H9 (cell line): ENCODE measurements around the gene SIGLEC10. TPM values are rescaled to one million over a fixed set of nuclear protein-coding genes. Genes with fewer than 3 reads are reported as not detected.

Experiments
- DNase-seq: peaks from one replicate; pipeline ENCODE4 v3.0.0-alpha.2; 2017
- H2AFZ ChIP-seq: one replicate; pipeline ENCODE4 v1.6.1; 2013; ENCODE audit warnings: mild to moderate bottlenecking, low read length, control low read depth, moderate library complexity
- H2AK5ac ChIP-seq: 2 replicates; pipeline ENCODE4 v1.6.1; 2013; ENCODE audit warnings: low read length, control low read depth, mixed read lengths; ENCODE audit not compliant: insufficient read length
- H2BK120ac ChIP-seq: one replicate; pipeline ENCODE4 v1.6.1; 2013; ENCODE audit warnings: low read depth, mild to moderate bottlenecking, low read length, control low read depth, inconsistent platforms; ENCODE audit not compliant: poor library complexity, severe bottlenecking
- H2BK12ac ChIP-seq: 2 replicates; pipeline ENCODE4 v1.6.1; 2013; ENCODE audit warnings: low read length, control low read depth, mixed read lengths, low read depth; ENCODE audit not compliant: insufficient read length
- H2BK15ac ChIP-seq: 2 replicates; pipeline ENCODE4 v1.6.1; 2013; ENCODE audit warnings: low read depth, low read length, control low read depth
- H2BK20ac ChIP-seq: one replicate; pipeline ENCODE4 v1.6.1; 2013; ENCODE audit warnings: low read depth, mild to moderate bottlenecking, low read length, control low read depth, inconsistent platforms; ENCODE audit not compliant: poor library complexity, severe bottlenecking
- H2BK5ac ChIP-seq: 2 replicates; pipeline ENCODE4 v1.6.1; 2013; ENCODE audit warnings: low read length, control low read depth, mixed read lengths; ENCODE audit not compliant: insufficient read length
- H3K14ac ChIP-seq: 2 replicates; pipeline ENCODE4 v1.6.1; 2013; ENCODE audit warnings: low read length, control low read depth; ENCODE audit not compliant: insufficient read depth
- H3K18ac ChIP-seq: 2 replicates; pipeline ENCODE4 v1.6.1; 2013; ENCODE audit warnings: low read depth, mild to moderate bottlenecking, mixed read lengths, low read length, control low read depth; ENCODE audit not compliant: insufficient read length
- H3K23ac ChIP-seq: 2 replicates; pipeline ENCODE4 v1.6.1; 2013; ENCODE audit warnings: low read length, control low read depth, mixed read lengths, low read depth; ENCODE audit not compliant: insufficient read length
- H3K23me2 ChIP-seq: 2 replicates; pipeline ENCODE4 v1.6.1; 2013; ENCODE audit warnings: low read depth, mild to moderate bottlenecking, mixed read lengths, low read length, control low read depth; ENCODE audit not compliant: insufficient read length, poor library complexity, severe bottlenecking
- H3K27ac ChIP-seq: 2 replicates; pipeline ENCODE4 v1.5.1; 2013; ENCODE audit warnings: low read length, control low read depth, mixed read lengths, low read depth; ENCODE audit not compliant: insufficient read length
- H3K27me3 ChIP-seq: 2 replicates; pipeline ENCODE4 v1.6.1; 2013; ENCODE audit warnings: low read length, control low read depth, inconsistent platforms; ENCODE audit not compliant: insufficient read depth
- H3K4ac ChIP-seq: 2 replicates; pipeline ENCODE4 v1.6.1; 2013; ENCODE audit warnings: low read depth, mild to moderate bottlenecking, control low read depth, inconsistent platforms, low read length, moderate library complexity
- H3K4me1 ChIP-seq: 2 replicates; pipeline ENCODE4 v1.6.1; 2013; ENCODE audit warnings: low read length, control low read depth, inconsistent platforms; ENCODE audit not compliant: insufficient read depth
- H3K4me2 ChIP-seq: 2 replicates; pipeline ENCODE4 v1.6.1; 2013; ENCODE audit warnings: low read length, control low read depth, mixed read lengths; ENCODE audit not compliant: insufficient read length, insufficient read depth
- H3K56ac ChIP-seq: 2 replicates; pipeline ENCODE4 v1.6.1; 2013; ENCODE audit warnings: low read depth, mild to moderate bottlenecking, mixed read lengths, low read length, control low read depth; ENCODE audit not compliant: insufficient read length
- H3K79me1 ChIP-seq: 2 replicates; pipeline ENCODE4 v1.6.1; 2013; ENCODE audit warnings: low read depth, mild to moderate bottlenecking, moderate library complexity, low read length, control low read depth, inconsistent platforms; ENCODE audit not compliant: insufficient read depth, poor library complexity, severe bottlenecking
- H3K79me2 ChIP-seq: 2 replicates; pipeline ENCODE4 v1.6.1; 2013; ENCODE audit warnings: low read length, control low read depth, inconsistent platforms; ENCODE audit not compliant: insufficient read depth
- H3K9ac ChIP-seq: 2 replicates; pipeline ENCODE4 v1.6.1; 2013; ENCODE audit warnings: low read length, control low read depth, mixed read lengths; ENCODE audit not compliant: insufficient read length; ENCODE audit errors: extremely low read depth
- H3K9me3 ChIP-seq: one replicate; pipeline ENCODE4 v1.6.1; 2013; ENCODE audit warnings: low read depth, low read length, inconsistent platforms; ENCODE audit not compliant: control insufficient read depth
- H3T11ph ChIP-seq: one replicate; pipeline ENCODE4 v1.6.1; 2013; ENCODE audit warnings: mild to moderate bottlenecking, low read length, control low read depth, inconsistent platforms
- H4K20me1 ChIP-seq: one replicate; pipeline ENCODE4 v1.6.1; 2013; ENCODE audit not compliant: control insufficient read depth, insufficient read length, insufficient read depth
- H4K5ac ChIP-seq: 2 replicates; pipeline ENCODE4 v1.6.1; 2013; ENCODE audit warnings: low read depth, mild to moderate bottlenecking, mixed read lengths, low read length, control low read depth; ENCODE audit not compliant: insufficient read length
- H4K8ac ChIP-seq: replicated peaks from 2 replicates; pipeline ENCODE4 v1.6.1; 2013; ENCODE audit warnings: low read length, control low read depth, mixed read lengths, low read depth; ENCODE audit not compliant: insufficient read length
- H4K91ac ChIP-seq: 2 replicates; pipeline ENCODE4 v1.6.1; 2013; ENCODE audit warnings: low read depth, mild to moderate bottlenecking, moderate library complexity, mixed read lengths, low read length, control low read depth; ENCODE audit not compliant: insufficient read length
- H3K27ac Mint-ChIP-seq, 3 experiments: 2 replicates in 2 of 3; 3 replicates in 1 of 3; pipeline ENCODE4 v1.8.0; 2020 to 2021; ENCODE audit warnings: mixed read lengths in 3 of 3, mild to moderate bottlenecking in 1 of 3, moderate library complexity in 1 of 3
- H3K27me3 Mint-ChIP-seq: 2 replicates; pipeline ENCODE4 v1.8.0; 2021; ENCODE audit warnings: low read depth, mild to moderate bottlenecking, moderate library complexity, mixed read lengths
- H3K36me3 Mint-ChIP-seq, 3 experiments: 2 replicates in 2 of 3; 3 replicates in 1 of 3; pipeline ENCODE4 v1.8.0; 2020 to 2021; ENCODE audit warnings: low read depth in 3 of 3, mixed read lengths in 3 of 3; ENCODE audit not compliant: insufficient read depth in 1 of 3
- H3K4me1 Mint-ChIP-seq, 2 experiments: 2 replicates each; pipeline ENCODE4 v1.8.0; 2020; ENCODE audit warnings: mixed read lengths in 2 of 2
- H3K4me3 Mint-ChIP-seq, 2 experiments: 2 replicates in 1 of 2; 3 replicates in 1 of 2; pipeline ENCODE4 v1.8.0; 2020 to 2021; ENCODE audit warnings: mild to moderate bottlenecking in 2 of 2, mixed read lengths in 2 of 2, moderate library complexity in 1 of 2
- H3K9me3 Mint-ChIP-seq, 2 experiments: 2 replicates in 1 of 2; 3 replicates in 1 of 2; pipeline ENCODE4 v1.8.0; 2020; ENCODE audit warnings: mild to moderate bottlenecking in 2 of 2, mixed read lengths in 2 of 2, moderate library complexity in 1 of 2
- WGBS: extraction: QIAGEN DNeasy Blood & Tissue Kit; methylation state at CpG from one replicate; pipeline ENCODE4 v1.1.7; 2013; ENCODE audit warnings: missing lambda C conversion rate, low lambda C conversion rate, mixed read lengths; ENCODE audit not compliant: insufficient read length; ENCODE audit errors: extremely low coverage; 5-methylcytosine and 5-hydroxymethylcytosine counted together
- total RNA-seq: library from RNA; stranded (reverse); gene quantifications from 2 replicates; pipeline ENCODE4 v1.2.1, GENCODE V29; 2021
- TF ChIP-seq, protein P1 (sequence below): fragments of 200-600 bp; sonication (generic); conservative IDR thresholded peaks from 3 replicates; pipeline ENCODE4 v1.8.0; 2021; ENCODE audit warnings: antibody characterized with exemption, mild to moderate bottlenecking

SIGLEC10 gene
- total RNA-seq, 1 experiment from 2014 or later: not detected

DNA sequence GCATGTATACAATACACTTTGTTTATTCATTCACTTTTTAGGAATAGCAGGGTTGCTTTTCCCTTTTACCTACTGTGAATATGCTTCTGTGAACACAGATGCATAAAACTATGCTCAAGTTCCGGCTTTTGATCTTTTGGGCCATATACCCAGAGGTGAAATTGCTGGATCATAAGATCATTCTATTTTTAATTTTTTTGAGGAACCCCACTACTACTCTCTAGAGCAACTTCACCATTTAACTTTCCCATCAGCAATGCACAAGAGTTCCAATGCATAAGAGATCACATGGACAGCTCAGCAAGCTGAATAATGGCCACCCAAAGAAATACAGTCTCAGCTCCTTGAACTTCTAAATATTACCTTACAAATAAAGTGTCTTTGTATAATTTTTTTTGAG, 17.0 kb upstream of the SIGLEC10 start:
- Histone ChIP-seq H2BK12ac (no peak overlapping the region), H4K91ac (no peak overlapping the region), H3K9me3 (no peaks in the 10 kb centered on the region), H2AK5ac (no peak overlapping the region), H3K56ac (no peak overlapping the region), H3T11ph (no peak overlapping the region), H2BK15ac (no peak overlapping the region), H3K4me2 (no peak overlapping the region), H3K4me1 (no peaks in the 10 kb centered on the region), H3K18ac (no peak overlapping the region), H2BK5ac (no peak overlapping the region), H3K79me2 (no peaks in the 10 kb centered on the region), H4K8ac (no peak overlapping the region), H2BK20ac (no peak overlapping the region), H2AFZ (no peak overlapping the region), H3K4ac (no peak overlapping the region), H3K79me1 (no peaks in the 10 kb centered on the region), H2BK120ac (no peak overlapping the region), H3K9ac (no peak overlapping the region), H3K14ac (no peak overlapping the region), H3K23ac (no peak overlapping the region), H3K23me2 (no peaks in the 10 kb centered on the region), H3K27me3 (no peaks in the 10 kb centered on the region), H4K5ac (no peak overlapping the region), H4K20me1 (no peaks in the 10 kb centered on the region), H3K27ac (no peak overlapping the region)
- no peak for DNase-seq
- H3K9me3 Mint-ChIP-seq: peaks cover 0 to 11% of the 10 kb centered on the region in 2 experiments; a peak in 3 of 5 replicates
- H3K27me3 Mint-ChIP-seq: peaks cover 44% of the 10 kb centered on the region
- H3K27ac Mint-ChIP-seq: no peak overlapping the region
- H3K4me3 Mint-ChIP-seq: no peak overlapping the region
- WGBS: no CpG with 5 or more reads among the region's 1 CpG
- H3K36me3 Mint-ChIP-seq: no peaks in the 10 kb centered on the region
- H3K4me1 Mint-ChIP-seq: peaks cover 2 to 4% of the 10 kb centered on the region in 2 experiments; a peak in 2 of 4 replicates
- TF ChIP-seq, protein P1, sequence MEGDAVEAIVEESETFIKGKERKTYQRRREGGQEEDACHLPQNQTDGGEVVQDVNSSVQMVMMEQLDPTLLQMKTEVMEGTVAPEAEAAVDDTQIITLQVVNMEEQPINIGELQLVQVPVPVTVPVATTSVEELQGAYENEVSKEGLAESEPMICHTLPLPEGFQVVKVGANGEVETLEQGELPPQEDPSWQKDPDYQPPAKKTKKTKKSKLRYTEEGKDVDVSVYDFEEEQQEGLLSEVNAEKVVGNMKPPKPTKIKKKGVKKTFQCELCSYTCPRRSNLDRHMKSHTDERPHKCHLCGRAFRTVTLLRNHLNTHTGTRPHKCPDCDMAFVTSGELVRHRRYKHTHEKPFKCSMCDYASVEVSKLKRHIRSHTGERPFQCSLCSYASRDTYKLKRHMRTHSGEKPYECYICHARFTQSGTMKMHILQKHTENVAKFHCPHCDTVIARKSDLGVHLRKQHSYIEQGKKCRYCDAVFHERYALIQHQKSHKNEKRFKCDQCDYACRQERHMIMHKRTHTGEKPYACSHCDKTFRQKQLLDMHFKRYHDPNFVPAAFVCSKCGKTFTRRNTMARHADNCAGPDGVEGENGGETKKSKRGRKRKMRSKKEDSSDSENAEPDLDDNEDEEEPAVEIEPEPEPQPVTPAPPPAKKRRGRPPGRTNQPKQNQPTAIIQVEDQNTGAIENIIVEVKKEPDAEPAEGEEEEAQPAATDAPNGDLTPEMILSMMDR: no peak
